H1 (cell line): Measurements from ENCODE around the gene IL17REL. TPM values are rescaled to one million over a fixed set of nuclear protein-coding genes. Genes with fewer than 3 reads are reported as not detected.

Experiments
- CTCF ChIA-PET: fragments of 300-600 bp; sonication (Branson Sonifier 250); formaldehyde crosslinking; loops from one replicate; lab custom pipeline; 2021; ENCODE audit not compliant: partially characterized antibody; lab: Charles Lee
- POLR2A ChIA-PET: fragments of 300-600 bp; sonication (Branson Sonifier 250); formaldehyde crosslinking; loops from one replicate; lab custom pipeline; 2021; ENCODE audit warnings: inconsistent platforms; ENCODE audit not compliant: partially characterized antibody; lab: Charles Lee
- DNase-seq, 2 experiments: peaks; one replicate each; pipeline versions ENCODE4 v3.0.0 to v3.0.0-alpha.2; 2010 to 2022; ENCODE audit warnings: low spot score in 2 of 2, low read depth in 1 of 2, mixed read lengths in 1 of 2
- FAIRE-seq: peaks from 2 replicates; lab custom pipeline; 2011; peaks lifted over from hg19 to GRCh38; lab: Jason Lieb, UNC
- H2AFZ ChIP-seq: 2 replicates; pipeline ENCODE4 v1.8.1; 2012; ENCODE audit warnings: low read length, inconsistent platforms
- H2AK5ac ChIP-seq: 2 replicates; pipeline ENCODE4 v1.6.1; 2013; ENCODE audit warnings: low read depth, low read length
- H2BK120ac ChIP-seq: replicated peaks from 2 replicates; pipeline ENCODE3; 2013; ENCODE audit warnings: low read depth, low read length, inconsistent platforms
- H2BK12ac ChIP-seq: 2 replicates; pipeline ENCODE4 v1.6.1; 2013; ENCODE audit warnings: low read depth, low read length
- H2BK15ac ChIP-seq: 2 replicates; pipeline ENCODE4 v1.6.1; 2013; ENCODE audit warnings: low read length
- H2BK20ac ChIP-seq: 2 replicates; pipeline ENCODE4 v1.6.1; 2013; ENCODE audit warnings: low read length
- H2BK5ac ChIP-seq: 2 replicates; pipeline ENCODE4 v1.6.1; 2013; ENCODE audit warnings: low read depth, low read length
- H3K14ac ChIP-seq: 2 replicates; pipeline ENCODE4 v1.6.1; 2013; ENCODE audit warnings: inconsistent platforms; ENCODE audit not compliant: insufficient read length
- H3K18ac ChIP-seq: 2 replicates; pipeline ENCODE4 v1.6.1; 2013; ENCODE audit warnings: low read length; ENCODE audit errors: extremely low read depth
- H3K23ac ChIP-seq: 2 replicates; pipeline ENCODE4 v1.6.1; 2013; ENCODE audit warnings: inconsistent platforms; ENCODE audit not compliant: insufficient read length
- H3K23me2 ChIP-seq: 2 replicates; pipeline ENCODE4 v1.6.1; 2013; ENCODE audit warnings: low read depth, low read length
- H3K27ac ChIP-seq: 2 replicates; pipeline ENCODE4 v1.6.1; 2011; ENCODE audit warnings: low read depth, low read length, inconsistent platforms
- H3K27me3 ChIP-seq, 4 experiments: replicated peaks in 1 of 4; 1 replicate in 1 of 4; 2 replicates in 3 of 4; pipeline versions ENCODE4 v1.6.1 to v1.8.1; 2011 to 2013; ENCODE audit warnings: low read length in 3 of 4, mild to moderate bottlenecking in 3 of 4, inconsistent platforms in 2 of 4, mixed read lengths in 2 of 4, moderate library complexity in 1 of 4; ENCODE audit not compliant: control insufficient read depth in 3 of 4, insufficient read depth in 3 of 4; ENCODE audit errors: extremely low read depth in 1 of 4
- H3K36me3 ChIP-seq, 4 experiments: 2 replicates each; pipeline versions ENCODE4 v1.6.1 to v1.8.1; 2011 to 2013; ENCODE audit warnings: mild to moderate bottlenecking in 4 of 4, low read length in 3 of 4, moderate library complexity in 2 of 4, control low read depth in 1 of 4, inconsistent platforms in 1 of 4; ENCODE audit not compliant: insufficient read depth in 4 of 4, control insufficient read depth in 2 of 4
- H3K4ac ChIP-seq: replicated peaks from 2 replicates; pipeline ENCODE3; 2013; ENCODE audit warnings: low read length, low read depth, mixed read lengths, inconsistent platforms; ENCODE audit not compliant: insufficient read length
- H3K4me1 ChIP-seq, 4 experiments: replicated peaks in 1 of 4; 1 replicate in 1 of 4; 2 replicates in 3 of 4; pipeline versions ENCODE4 v1.6.1 to v1.8.1; 2011 to 2013; ENCODE audit warnings: low read length in 3 of 4, inconsistent platforms in 2 of 4, mixed read lengths in 1 of 4; ENCODE audit not compliant: insufficient read depth in 4 of 4, control insufficient read depth in 3 of 4
- H3K4me2 ChIP-seq, 2 experiments: 2 replicates each; pipeline versions ENCODE4 v1.6.1 to v1.8.1; 2011 to 2013; ENCODE audit warnings: low read depth in 2 of 2, low read length in 2 of 2, control low read depth in 1 of 2, inconsistent platforms in 1 of 2, mild to moderate bottlenecking in 1 of 2; ENCODE audit not compliant: insufficient read depth in 1 of 2
- H3K4me3 ChIP-seq, 4 experiments: fragments of 200-600, 300-600 bp in 1 of 4; sonication (generic), shearing (Covaris generic), sonication (Bioruptor Twin) in 1 of 4; 2 replicates each; pipeline versions ENCODE4 v1.5.1 to v1.8.1; 2011 to 2016; ENCODE audit warnings: low read length in 4 of 4, low read depth in 3 of 4, control low read depth in 2 of 4, inconsistent platforms in 2 of 4, mild to moderate bottlenecking in 2 of 4, mixed read lengths in 1 of 4, moderate library complexity in 1 of 4; ENCODE audit not compliant: insufficient read depth in 2 of 4; ENCODE audit errors: extremely low read depth in 1 of 4
- H3K56ac ChIP-seq: replicated peaks from 2 replicates; pipeline ENCODE3; 2013; ENCODE audit warnings: low read depth, mild to moderate bottlenecking, mixed read lengths, low read length, inconsistent platforms; ENCODE audit not compliant: insufficient read length
- H3K79me1 ChIP-seq: 2 replicates; pipeline ENCODE4 v1.6.1; 2013; ENCODE audit warnings: low read depth, low read length, control low read depth
- H3K79me2 ChIP-seq, 2 experiments: 2 replicates each; pipeline versions ENCODE4 v1.6.1 to v1.8.1; 2012 to 2013; ENCODE audit warnings: low read length in 2 of 2, mild to moderate bottlenecking in 2 of 2, inconsistent platforms in 1 of 2; ENCODE audit not compliant: insufficient read depth in 2 of 2, control insufficient read depth in 1 of 2
- H3K9ac ChIP-seq, 4 experiments: replicated peaks in 1 of 4; 1 replicate in 1 of 4; 2 replicates in 3 of 4; pipeline versions ENCODE4 v1.6.1 to v1.8.1; 2011 to 2013; ENCODE audit warnings: low read depth in 3 of 4, low read length in 3 of 4, control low read depth in 2 of 4, mild to moderate bottlenecking in 2 of 4, moderate library complexity in 2 of 4, inconsistent platforms in 1 of 4; ENCODE audit errors: extremely low read depth in 1 of 4
- H3K9me3 ChIP-seq, 2 experiments: 2 replicates each; pipeline versions ENCODE4 v1.6.1 to v1.8.1; 2012 to 2013; ENCODE audit warnings: mild to moderate bottlenecking in 2 of 2, moderate library complexity in 2 of 2, control low read depth in 1 of 2, inconsistent platforms in 1 of 2, low read depth in 1 of 2, low read length in 1 of 2, mixed read lengths in 1 of 2; ENCODE audit not compliant: insufficient read depth in 2 of 2
- H4K20me1 ChIP-seq, 2 experiments: replicated peaks in 1 of 2; 2 replicates each; pipeline versions ENCODE3 to v1.8.1; 2011 to 2013; ENCODE audit warnings: inconsistent platforms in 2 of 2, low read length in 2 of 2, mild to moderate bottlenecking in 1 of 2; ENCODE audit not compliant: insufficient read depth in 2 of 2, control insufficient read depth in 1 of 2
- H4K5ac ChIP-seq: 2 replicates; pipeline ENCODE4 v1.6.1; 2013; ENCODE audit warnings: low read length, low read depth, mixed read lengths, inconsistent platforms; ENCODE audit not compliant: insufficient read length
- H4K8ac ChIP-seq: 2 replicates; pipeline ENCODE4 v1.8.0; 2013; ENCODE audit warnings: mild to moderate bottlenecking, moderate library complexity, low read length, inconsistent platforms; ENCODE audit not compliant: insufficient read depth; ENCODE audit errors: extremely low read depth
- H4K91ac ChIP-seq: replicated peaks from 2 replicates; pipeline ENCODE3; 2013; ENCODE audit warnings: low read length, mixed read lengths, inconsistent platforms; ENCODE audit not compliant: insufficient read length
- BRCA1 ChIP-seq: IDR thresholded peaks from 2 replicates; pipeline ENCODE4 v1.6.1; 2012; ENCODE audit warnings: low read depth, low read length, improper control_type of control experiment
- MAFK ChIP-seq: IDR thresholded peaks from 2 replicates; pipeline ENCODE4 v1.6.1; 2012; ENCODE audit warnings: low read depth, mild to moderate bottlenecking, improper control_type of control experiment, low read length
- POLR2A ChIP-seq, 2 experiments: IDR thresholded peaks; 1 replicate in 1 of 2; 2 replicates in 1 of 2; pipeline ENCODE4 v1.6.1; 2011; ENCODE audit warnings: low read depth in 2 of 2, low read length in 2 of 2, mild to moderate bottlenecking in 2 of 2; ENCODE audit errors: control extremely low read depth in 1 of 2
- SAP30 ChIP-seq: fragments of 300-600 bp; sonication (generic); IDR thresholded peaks from 2 replicates; pipeline ENCODE4 v1.7.1; 2012; ENCODE audit warnings: low read length, moderate library complexity, mild to moderate bottlenecking, inconsistent platforms; ENCODE audit not compliant: insufficient read depth, insufficient replicate concordance
- TAF1 ChIP-seq: IDR thresholded peaks from 2 replicates; pipeline ENCODE4 v1.6.1; 2011; ENCODE audit warnings: mild to moderate bottlenecking, low read depth, low read length
- TBP ChIP-seq: IDR thresholded peaks from 2 replicates; pipeline ENCODE4 v1.6.1; 2011; ENCODE audit warnings: low read depth, low read length, improper control_type of control experiment
- USF2 ChIP-seq: IDR thresholded peaks from 2 replicates; pipeline ENCODE4 v1.6.1; 2011; ENCODE audit warnings: low read length, improper control_type of control experiment
- whole genome bisulfite sequencing, 2 experiments: shearing (Covaris generic) in 1 of 2; methylation state at CpG; one replicate each; pipeline versions ENCODE4 v1.1.6 to v1.1.7; 2013 to 2015; ENCODE audit warnings: low lambda C conversion rate in 2 of 2, mixed read lengths in 2 of 2, inconsistent platforms in 1 of 2, low coverage in 1 of 2, missing lambda C conversion rate in 1 of 2; ENCODE audit not compliant: insufficient replicate concordance in 2 of 2, insufficient coverage in 1 of 2, insufficient read length in 1 of 2; ENCODE audit errors: extremely low coverage in 1 of 2, missing lambda C conversion rate in 1 of 2; 5-methylcytosine and 5-hydroxymethylcytosine counted together
- polyA plus RNA-seq, 7 experiments: library from polyadenylated mRNA; depleted of rRNA in 3 of 7; stranded (reverse) in 5 of 7; unstranded in 2 of 7; fragments of >200 nt in 5 of 7; fragments of 200-250 nt in 2 of 7; gene quantifications; 1 replicate in 5 of 7; 2 replicates in 1 of 7; 4 replicates in 1 of 7; pipeline versions ENCODE4 v1.2.1 to v1.2.3, GENCODE V29; 2011 to 2013; ENCODE audit warnings: missing spikeins in 2 of 7, mixed read lengths in 2 of 7
- total RNA-seq: library from RNA; stranded (reverse); fragmentation: NEBNext Ultra II Directional; extraction: Animal tissue kit (Norgen Biotek cat#: 25700); gene quantifications from 2 replicates; pipeline ENCODE4 v1.2.1, GENCODE V29; 2021

The IL17REL gene
- total and polyA plus RNA-seq, 2 of the 8 experiments (the other 6 are each of a cell fraction or from before 2014, with no cell fraction given), result 0.15 to 0.20 TPM

- peak overlapping the region; percentile 79 for H3K27ac ChIP-seq
- no peak overlapping the region for H3K23ac ChIP-seq
- no peaks in the 10 kb centered on the region for H3K9me3 ChIP-seq
- H3K4ac ChIP-seq, result no peak overlapping the region
- peaks cover 0 to 28% (median 13%) of the 10 kb centered on the region in 4 experiments; a peak in 5 of 7 replicates for H3K4me1 ChIP-seq
- peaks cover 0 to 19% of the 10 kb centered on the region in 2 experiments; a peak in 1 of 4 replicates for H3K79me2 ChIP-seq
- H3K14ac ChIP-seq, result no peak overlapping the region
- TF ChIP-seq MAFK (no peak), BRCA1 (no peak), USF2 (no peak), TBP (no peak), POLR2A (IDR thresholded peaks at IDR 0.05; ENCODE audit: control extremely low read depth in 1 of 2, low read depth in 2 of 2, low read length in 2 of 2) (0 out of 3 replicates have a peak, but pooled peaks of 1 of the 2 experiments have one; percentile 14), TAF1 (0 out of 2 replicates have a peak, but pooled peaks have one; percentile 7), SAP30 (no peak)
- H2AFZ ChIP-seq, result no peak overlapping the region
- ChIA-PET CTCF (interaction anchor here (1.0 to 1.7 kb wide), 4 partner anchors 17 to 195 kb away, joined by 3 to 4 read pairs (median 4); no protein-coding TSS in a partner anchor), POLR2A (interaction anchor here (0.6 to 2.2 kb wide), 4 partner anchors 9 to 68 kb away, joined by 3 to 10 read pairs (median 5); no protein-coding TSS in a partner anchor)
- H4K20me1 ChIP-seq, result peaks cover 16 to 20% of the 10 kb centered on the region in 2 experiments
- H3K18ac ChIP-seq, result peak overlapping the region; percentile 60; the same call in 1 of the 2 replicates
- H3K27me3 ChIP-seq, result peaks cover 0 to 12% (median 6%) of the 10 kb centered on the region in 4 experiments; a peak in 6 of 7 replicates
- H3K4me2 ChIP-seq, result peak overlapping the region; percentile 51 to 60
- no peak for FAIRE-seq
- peak overlapping the region; percentile 96 for H4K91ac ChIP-seq
- 90% methylated on average over 54 of the region's 63 CpGs; no CpG with 5 or more reads in 1 of the 2 experiments for WGBS, 2 experiments
- H3K23me2 ChIP-seq, result peaks cover 13% of the 10 kb centered on the region; the same call in 1 of the 2 replicates
- H3K4me3 ChIP-seq, result peak overlapping the region; percentile 5 to 79 (median 28); a peak in 7 of 8 replicates
- H3K9ac ChIP-seq, result peak overlapping the region in 3 of 4 experiments; percentile 29 to 68 (median 46); a peak in 4 of 7 replicates
- peak overlapping the region; percentile 75; the same call in 1 of the 2 replicates for H2BK12ac ChIP-seq
- H4K5ac ChIP-seq, result peak overlapping the region; percentile 34
- peak overlapping the region; percentile 81 for H4K8ac ChIP-seq
- peaks cover 8 to 18% (median 12%) of the 10 kb centered on the region in 4 experiments; a peak in 6 of 8 replicates for H3K36me3 ChIP-seq
- peak overlapping the region; percentile 83 for H2BK5ac ChIP-seq
- peak overlapping the region; percentile 61; the same call in 1 of the 2 replicates for H2BK15ac ChIP-seq
- no peak overlapping the region for H2BK20ac ChIP-seq
- no peak overlapping the region for H2BK120ac ChIP-seq
- H3K79me1 ChIP-seq, result 0 out of 2 replicates have a peak, but pooled peaks cover 2% of the 10 kb centered on the region
- peak overlapping the region; percentile 90; the same call in 1 of the 2 replicates for H2AK5ac ChIP-seq
- peak overlapping the region; percentile 75 for H3K56ac ChIP-seq
- DNase-seq, result no peak
Measured at GRCh38 chr22:49962751-49963646, 49.6 kb downstream of the IL17REL start.
